Measurements from ENCODE around the gene ATXN7L3.
"Not testable (repeated sequence)": the region's sequence is repeated elsewhere in the genome, so short reads cannot be mapped to it uniquely, and the experiment has no call there.

ATXN7L3 gene

DNA sequence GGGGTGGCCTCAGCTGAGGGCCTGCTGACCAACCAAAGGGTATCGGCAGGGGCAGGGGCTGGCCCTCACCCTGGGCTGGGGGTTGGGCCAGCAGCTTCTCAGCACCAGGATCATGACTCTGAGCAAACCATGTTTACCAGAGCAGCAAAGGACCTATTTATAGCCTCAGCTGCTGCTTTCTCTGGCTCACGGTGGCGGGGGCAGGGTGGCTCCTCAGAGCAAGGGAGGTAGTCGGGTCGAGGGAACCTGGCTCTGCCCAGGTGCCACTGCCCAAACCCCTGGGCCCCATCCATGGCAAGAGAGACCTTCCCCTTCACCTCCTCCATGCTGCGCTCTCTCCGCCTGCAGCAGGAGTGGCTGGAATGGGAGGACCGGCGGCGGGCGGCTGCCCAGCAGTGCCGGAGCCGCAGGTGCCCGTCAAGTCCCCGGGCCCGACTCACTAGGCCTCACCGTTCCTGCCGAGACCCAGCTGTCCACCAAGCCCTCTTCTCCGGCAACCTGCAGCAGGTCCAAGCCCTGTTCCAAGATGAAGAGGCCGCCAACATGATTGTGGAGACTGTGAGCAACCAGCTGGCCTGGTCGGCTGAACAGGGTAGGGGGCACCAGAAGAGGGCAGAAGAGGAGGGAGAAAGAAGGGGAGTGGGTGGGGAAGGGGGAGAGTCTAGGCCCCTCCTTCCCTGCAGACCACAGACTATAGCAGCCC lies 29.0 kb downstream of the ATXN7L3 start, which contains the start of gene ASB16:
Gene ASB16, plus strand, starts transcription at position 206 of the 703 bp plus-strand sequence. Its CDS starts 86 bp downstream, at position 292.
- no peak for DNase-seq

DNA sequence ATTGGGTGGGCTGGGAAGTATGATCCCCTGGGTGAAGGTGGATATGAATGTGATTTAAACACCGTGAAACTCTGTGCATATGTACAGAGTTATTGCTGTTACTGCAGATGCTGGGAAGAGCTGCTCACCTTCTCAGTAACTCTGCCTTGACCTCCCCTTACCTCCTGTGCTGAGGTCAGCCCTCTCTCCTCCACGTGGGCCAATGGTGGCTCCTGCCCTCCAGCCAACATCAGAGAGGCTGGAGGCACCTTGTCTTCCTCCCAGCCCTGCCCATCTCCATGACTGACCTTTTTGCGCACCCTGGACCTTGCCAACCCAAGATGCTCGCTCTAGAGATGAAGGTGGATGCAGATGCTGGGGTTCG lies 29.6 kb downstream of the ATXN7L3 start:
- DNase-seq, result no peak

DNA sequence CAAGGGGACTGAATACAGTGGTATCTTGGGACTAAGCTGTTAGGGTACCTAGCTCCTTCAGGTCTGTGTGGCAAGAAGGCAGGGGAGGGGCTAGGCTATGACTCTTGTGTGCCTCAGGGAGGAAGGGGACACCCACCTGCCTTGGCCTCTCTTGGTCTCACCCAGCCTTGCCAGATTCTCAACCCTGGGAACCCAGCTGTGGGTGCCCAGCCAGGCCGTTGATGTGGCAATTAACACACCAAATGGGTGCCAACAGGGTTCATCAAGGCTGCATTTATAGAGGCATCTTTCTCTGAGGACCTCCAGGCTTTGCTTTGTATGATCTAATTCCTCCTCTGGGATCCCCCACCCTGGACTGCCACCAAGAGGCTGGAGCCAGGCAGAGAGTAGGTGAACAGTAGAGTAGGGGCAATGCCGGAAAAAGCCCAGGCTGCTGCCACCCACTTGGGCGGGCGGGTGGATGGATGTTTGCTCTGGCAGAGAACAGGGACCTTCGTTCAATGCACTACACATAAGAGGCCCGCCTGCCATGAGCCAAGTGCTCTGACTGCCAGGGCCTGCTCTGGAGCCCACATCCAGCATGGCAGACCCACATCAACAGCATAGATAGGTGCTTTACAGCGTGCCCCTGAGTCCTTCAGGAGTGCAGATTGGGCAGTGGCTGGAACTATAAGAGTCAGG lies 32.4 kb downstream of the ATXN7L3 start:
- DNase-seq, result no peak

DNA sequence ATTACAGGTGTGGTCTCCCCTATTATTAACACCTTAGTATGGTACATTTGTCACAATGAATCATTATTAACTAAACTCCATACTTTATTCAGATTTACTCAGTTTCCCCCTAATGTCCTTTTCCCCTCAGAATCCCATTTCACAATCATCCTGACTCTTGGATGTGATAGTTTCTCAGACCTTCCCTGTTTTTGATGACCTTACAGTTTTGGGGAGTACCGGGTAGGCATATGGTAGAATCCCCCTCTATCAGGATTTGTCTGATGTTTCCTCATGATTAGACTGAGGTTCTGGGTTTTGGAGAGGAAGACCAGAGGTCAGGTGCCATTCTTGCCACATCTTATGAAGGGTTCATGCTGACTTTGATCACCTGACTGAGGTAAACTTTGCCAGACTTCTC lies 35.2 kb downstream of the ATXN7L3 start:
- DNase-seq, result no peak

DNA sequence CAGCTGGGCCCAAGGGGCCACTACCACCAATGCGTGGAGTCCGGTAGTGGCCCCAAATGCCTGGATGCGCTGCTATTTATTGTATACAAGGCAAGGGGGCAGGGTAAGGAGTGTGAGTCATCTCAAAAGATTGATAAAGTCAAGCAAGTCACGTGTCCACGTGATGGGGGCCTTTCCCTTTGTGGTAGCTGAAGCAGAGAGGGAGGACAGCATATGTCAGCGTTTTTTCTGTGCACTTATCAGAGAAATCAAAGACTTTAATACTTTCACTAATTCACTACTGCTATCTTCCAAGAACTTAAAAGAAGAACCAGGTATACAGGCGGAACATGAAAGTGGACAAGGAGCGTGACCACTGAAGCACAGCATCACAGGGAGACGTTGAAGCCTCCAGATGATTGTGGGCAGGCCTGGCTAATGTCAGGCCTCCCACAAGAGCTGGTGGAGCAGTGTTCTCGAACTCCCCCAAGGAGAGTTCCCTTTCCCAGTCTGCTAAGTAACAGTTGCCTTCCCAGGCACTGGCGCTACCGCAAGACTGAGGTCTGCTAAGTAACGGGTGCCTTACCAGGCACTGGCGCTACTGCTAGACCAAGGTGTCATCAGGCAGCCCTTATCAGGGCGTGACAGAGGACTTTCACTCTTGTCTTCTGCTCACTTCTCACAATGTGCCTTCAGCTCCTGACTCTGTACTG lies 40.0 kb downstream of the ATXN7L3 start:
- no peak for DNase-seq

DNA sequence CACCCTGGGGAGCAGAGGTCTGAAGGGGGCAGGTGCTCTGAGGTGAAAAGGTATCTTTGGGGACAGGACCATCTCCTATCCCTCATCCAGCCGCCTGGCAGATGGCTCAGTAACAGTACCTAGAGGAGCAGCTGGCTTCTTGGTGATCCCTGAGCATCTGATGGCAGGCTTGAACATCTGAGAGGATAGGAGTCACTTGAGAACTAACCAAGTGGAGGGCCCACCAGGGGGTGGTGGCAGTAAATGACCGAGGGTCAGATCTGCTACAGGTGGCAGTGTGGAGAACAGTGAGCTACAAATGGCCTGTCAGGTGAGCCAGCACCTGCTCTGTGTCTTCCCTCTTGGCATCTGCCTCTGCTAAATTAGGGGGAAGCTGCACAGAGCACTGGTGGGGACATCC lies 44.2 kb downstream of the ATXN7L3 start:
- no peak for DNase-seq

DNA sequence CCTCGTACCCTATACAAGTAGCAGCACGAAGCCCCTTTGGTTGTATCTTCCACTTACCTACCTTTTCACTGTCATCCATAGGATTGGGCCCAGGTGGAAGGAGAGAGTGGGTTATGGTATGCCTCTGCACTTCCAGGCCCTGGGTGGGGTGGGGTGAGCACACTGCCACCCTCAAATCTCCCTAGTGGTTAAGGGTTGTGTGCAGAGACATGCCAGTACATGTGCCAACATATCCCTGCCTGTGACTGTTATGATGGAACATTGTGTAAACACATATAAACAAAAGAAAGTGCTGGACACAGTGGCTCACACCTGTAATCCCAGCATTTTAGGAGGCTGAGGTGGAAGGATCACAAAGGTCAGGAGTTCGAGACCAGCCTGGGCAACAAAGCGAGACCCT lies 46.8 kb downstream of the ATXN7L3 start:
- DNase-seq, result no peak

DNA sequence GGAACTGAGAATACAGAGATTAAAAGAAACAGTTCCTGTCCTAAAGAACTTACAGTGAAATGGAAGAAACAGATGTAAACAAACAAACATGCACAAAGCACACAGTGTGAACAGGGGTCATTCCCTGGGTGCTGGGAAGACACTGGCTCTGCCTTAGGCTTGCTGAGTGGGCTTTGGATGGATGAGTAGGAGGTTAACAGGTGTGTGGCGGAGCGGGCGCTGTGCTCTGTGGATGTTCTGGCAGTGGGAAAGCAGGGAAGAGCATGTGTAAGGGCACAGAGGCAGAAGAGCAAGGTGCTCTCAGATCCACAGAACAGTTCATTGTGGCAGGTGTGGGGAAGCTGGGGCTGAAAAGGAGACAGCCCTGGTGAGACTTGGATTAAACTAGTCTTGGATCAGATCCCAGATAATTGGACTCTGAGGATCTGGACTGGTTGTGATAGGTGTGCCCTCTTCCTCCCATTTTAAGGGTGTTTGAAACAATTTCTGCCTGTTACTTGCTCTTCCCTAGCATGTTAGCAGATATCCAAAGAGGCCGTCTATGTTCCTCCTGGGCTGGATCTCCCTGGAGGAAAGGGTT lies 49.8 kb downstream of the ATXN7L3 start:
- no peak for DNase-seq

DNA sequence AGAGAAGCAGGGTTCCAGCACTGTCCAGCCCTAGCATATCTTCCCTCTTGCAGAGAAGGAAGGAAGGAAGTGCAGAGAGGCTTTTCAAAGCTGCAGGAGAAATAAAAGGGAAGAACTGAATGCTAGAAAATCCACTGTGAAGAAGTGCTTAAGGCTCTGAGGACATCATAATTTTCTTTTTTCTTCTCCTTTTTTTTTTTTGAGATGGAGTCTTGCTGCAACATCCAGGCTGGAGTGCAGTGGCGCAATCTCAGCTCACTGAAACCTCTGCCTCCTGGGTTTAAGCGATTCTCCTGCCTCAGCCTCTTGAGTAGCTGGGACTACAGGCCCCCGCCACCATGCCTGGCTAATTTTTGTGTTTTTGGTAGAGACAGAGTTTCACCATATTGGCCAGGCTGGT lies 50.6 kb downstream of the ATXN7L3 start:
- not testable (repeated sequence) for DNase-seq

DNA sequence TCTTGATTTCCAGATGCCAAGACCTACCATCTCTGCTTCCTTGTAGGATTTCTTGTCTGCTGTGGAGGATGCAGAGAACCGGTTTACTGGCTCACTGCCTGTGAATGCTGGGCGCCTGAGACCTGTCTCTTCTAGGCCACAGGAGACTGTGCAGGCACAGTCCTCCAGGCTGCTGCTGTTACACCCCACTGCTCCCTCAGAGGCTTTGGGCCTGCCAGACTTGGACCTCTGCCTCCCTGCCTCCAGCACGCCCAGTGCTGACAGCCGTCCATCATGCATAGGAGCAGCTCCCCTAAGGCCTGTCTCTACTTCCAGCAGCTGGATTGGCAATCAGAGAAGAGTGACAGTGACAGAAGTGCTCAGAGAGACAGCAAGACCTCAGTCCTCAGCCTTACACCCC lies 51.9 kb downstream of the ATXN7L3 start:
- DNase-seq, result no peak

DNA sequence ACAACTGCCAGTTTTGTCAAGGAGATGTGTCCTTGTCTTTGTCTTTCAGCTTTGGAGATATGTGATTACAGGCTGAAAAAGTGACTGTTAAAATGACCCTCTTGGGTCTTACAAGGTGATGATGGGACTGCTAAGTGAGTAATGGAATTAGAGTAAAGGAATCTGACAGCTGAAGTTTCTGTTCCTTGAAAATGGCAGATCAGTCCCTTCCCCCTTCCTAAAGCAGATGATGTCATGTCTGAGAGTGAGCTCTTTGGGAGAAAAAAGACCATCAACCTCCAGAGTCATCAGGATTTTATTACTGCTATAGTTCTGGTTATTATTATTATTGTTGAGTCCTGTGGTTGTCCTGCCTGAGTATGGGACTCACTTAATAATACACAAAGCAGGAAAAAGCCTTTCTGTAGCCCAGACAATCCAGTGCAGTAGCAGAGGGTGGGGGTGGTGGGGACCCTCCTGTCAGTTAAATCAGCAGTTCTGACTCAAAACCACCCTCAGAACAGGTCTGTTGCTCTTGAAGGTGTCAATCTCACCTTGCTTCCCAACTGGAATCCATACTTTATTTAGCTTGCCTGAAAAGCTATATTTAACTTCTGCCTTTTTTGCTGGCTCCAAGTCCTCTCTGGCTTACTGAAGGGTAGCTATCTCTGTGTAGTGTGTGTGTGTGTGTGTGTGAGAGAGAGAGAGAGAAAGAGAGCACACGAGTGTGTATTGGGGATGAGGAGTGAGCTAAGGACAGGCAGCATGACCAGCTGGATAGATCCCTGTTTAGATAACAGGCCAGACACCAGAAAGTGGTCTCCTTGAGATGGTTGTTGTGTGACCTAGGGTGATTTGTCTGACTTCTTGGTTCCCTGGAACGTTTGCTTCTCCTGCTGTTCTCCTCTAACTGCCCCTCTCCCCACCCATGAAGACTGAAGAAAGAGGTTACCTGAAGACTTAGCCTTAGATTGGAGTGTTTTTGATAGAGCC lies 53.0 kb downstream of the ATXN7L3 start:
- DNase-seq, result no peak

DNA sequence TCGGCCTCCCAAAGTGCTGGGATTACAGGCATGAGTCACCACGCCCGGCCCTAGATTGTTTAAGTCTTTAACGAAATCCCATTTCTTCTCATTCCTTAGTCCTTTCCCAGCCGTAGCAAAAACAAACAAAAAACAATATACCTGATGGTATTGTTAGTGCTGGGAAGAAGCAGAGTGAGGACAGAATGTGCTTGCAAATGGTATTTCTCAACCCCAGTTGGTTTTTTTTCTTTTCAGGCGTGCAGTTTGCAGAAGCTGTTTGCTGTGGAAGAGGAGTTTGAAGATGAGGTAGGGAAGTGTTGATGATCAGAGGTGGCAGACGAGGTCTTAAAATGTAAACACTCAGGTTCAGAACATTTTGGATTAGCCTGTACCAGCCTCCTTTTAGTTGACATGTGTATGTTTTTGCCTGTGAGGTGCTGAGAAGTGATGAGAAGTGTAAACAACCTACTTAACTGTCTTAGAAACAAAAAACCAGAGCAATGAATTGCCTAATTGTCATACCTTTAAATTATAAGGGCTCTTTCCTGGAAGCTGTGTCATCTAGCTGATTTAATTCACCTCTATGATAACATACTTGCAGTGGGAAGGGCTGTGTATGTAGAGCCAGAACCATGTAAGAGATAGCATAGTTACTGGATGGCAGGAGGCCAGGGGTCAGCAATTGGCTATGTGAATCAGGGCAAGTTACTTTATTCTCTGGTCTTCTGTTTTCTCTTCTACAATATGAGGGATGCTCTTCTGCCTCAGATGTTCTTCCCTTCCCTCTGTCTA lies 54.5 kb downstream of the ATXN7L3 start:
- no peak for DNase-seq

DNA sequence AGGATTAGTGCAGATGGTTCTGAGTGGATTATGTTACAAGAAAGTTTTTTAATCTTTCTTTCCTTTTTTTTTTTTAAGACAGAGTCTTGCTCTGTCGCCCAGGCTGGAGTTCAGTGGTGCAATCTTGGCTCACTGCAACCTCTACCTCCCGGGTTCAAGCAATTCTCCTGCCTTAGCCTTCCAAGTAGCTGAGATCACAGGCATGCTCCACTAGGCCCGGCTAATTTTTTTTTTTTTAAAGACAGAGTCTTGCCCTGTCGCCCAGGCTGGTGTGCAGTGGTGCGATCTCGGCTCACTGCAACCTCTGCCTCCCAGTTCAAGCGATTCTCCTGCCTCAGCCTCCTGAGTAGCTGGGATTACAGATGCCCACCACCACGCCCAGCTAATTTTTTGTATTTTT lies 55.8 kb downstream of the ATXN7L3 start:
- DNase-seq, result not testable (repeated sequence)

Measured in DMS79 (cell line).